Fibroblast of the aortic adventitia (primary cell): ENCODE data around the gene PTCD2. TPM values are rescaled to one million over a fixed set of nuclear protein-coding genes. Genes with fewer than 3 reads are reported as not detected.

Experiments
- DNase-seq: peaks from one replicate; pipeline ENCODE4 v3.0.0-alpha.2; 2010; ENCODE audit warnings: low read depth
- H3K4me3 ChIP-seq: 2 replicates; pipeline ENCODE4 v1.5.1; 2011; ENCODE audit warnings: low read depth, mild to moderate bottlenecking, control low read depth, low read length, moderate library complexity
- CTCF ChIP-seq: IDR thresholded peaks from 2 replicates; pipeline ENCODE4 v1.5.1; 2011; ENCODE audit warnings: mild to moderate bottlenecking, low read length, control low read depth, inconsistent platforms; ENCODE audit not compliant: insufficient read depth
- total RNA-seq: library from RNA; depleted of rRNA; stranded (reverse); fragments of >200 nt; gene quantifications from 2 replicates; pipeline ENCODE4 v1.2.3, GENCODE V29; 2012; ENCODE audit warnings: low replicate concordance

PTCD2 gene
- total RNA-seq, 1 donor = 13.6 TPM

GRCh38 chr5:72355706-72356299 is 35.6 kb downstream of the PTCD2 start:
- no peak overlapping the region for H3K4me3 ChIP-seq
- TF ChIP-seq CTCF = peak; percentile 46
- DNase-seq = peak; percentile 42

GRCh38 chr5:72356361-72356760 is 36.2 kb downstream of the PTCD2 start:
- TF ChIP-seq CTCF = no peak
- H3K4me3 ChIP-seq = no peak overlapping the region
- DNase-seq = no peak

GRCh38 chr5:72358925-72359324 is 38.8 kb downstream of the PTCD2 start:
- no peak for TF ChIP-seq CTCF
- no peak for DNase-seq
- no peak overlapping the region for H3K4me3 ChIP-seq

- DNase-seq = no peak
- no peak for TF ChIP-seq CTCF
- no peak overlapping the region for H3K4me3 ChIP-seq
These were observed 39.7 kb downstream of the PTCD2 start for GRCh38 chr5:72359886-72360285.

GRCh38 chr5:72363166-72363802 is 43.1 kb downstream of the PTCD2 start:
- TF ChIP-seq CTCF = no peak
- peak; percentile 86 for DNase-seq
- no peak overlapping the region for H3K4me3 ChIP-seq

GRCh38 chr5:72364171-72364570 is 44.0 kb downstream of the PTCD2 start:
- no peak for TF ChIP-seq CTCF
- H3K4me3 ChIP-seq = no peak overlapping the region
- no peak for DNase-seq
